HepG2 (cell line): ENCODE data around the gene MYO7B.

Experiments
- CTCF ChIP-seq: sonication (generic); formaldehyde crosslinking; IDR thresholded peaks from 2 replicates; pipeline ENCODE4 v1.5.0; 2020; ENCODE audit warnings: mild to moderate bottlenecking, missing genetic modification reagents, moderate library complexity
- RAD51 ChIP-seq: fragments of 450-650 bp; IDR thresholded peaks from 2 replicates; pipeline ENCODE4 v1.6.1; 2016; ENCODE audit warnings: borderline replicate concordance
- SMC3 ChIP-seq: IDR thresholded peaks from 2 replicates; pipeline ENCODE4 v1.6.1; 2011; ENCODE audit warnings: low read length, improper control_type of control experiment

- TF ChIP-seq RAD51 (no peak), CTCF (no peak), SMC3 (no peak)
Observed at GRCh38 chr2:127581516-127582490, 46.3 kb downstream of the MYO7B start.
